IPS-15b (cell line): Measurements from ENCODE around the gene RGS5.
"Not testable (repeated sequence)": the region's sequence is repeated elsewhere in the genome, so short reads cannot be mapped to it uniquely, and the experiment has no call there.

ENCODE experiments used
- H3K27me3 ChIP-seq: one replicate; pipeline ENCODE4 v1.6.1; 2013; ENCODE audit warnings: low read length; ENCODE audit not compliant: control insufficient read depth, insufficient read depth
- H3K36me3 ChIP-seq: one replicate; pipeline ENCODE4 v1.6.1; 2013; ENCODE audit warnings: low read length; ENCODE audit not compliant: control insufficient read depth, insufficient read depth
- H3K4me1 ChIP-seq: one replicate; pipeline ENCODE4 v1.6.1; 2013; ENCODE audit warnings: mild to moderate bottlenecking, low read length; ENCODE audit not compliant: control insufficient read depth, insufficient read depth
- H3K4me3 ChIP-seq: one replicate; pipeline ENCODE4 v1.5.1; 2013; ENCODE audit warnings: low read depth, low read length
- H3K9ac ChIP-seq: one replicate; pipeline ENCODE4 v1.6.1; 2013; ENCODE audit warnings: low read depth, mild to moderate bottlenecking, low read length
- H3K9me3 ChIP-seq: one replicate; pipeline ENCODE4 v1.6.1; 2013; ENCODE audit warnings: mild to moderate bottlenecking, low read length; ENCODE audit not compliant: control insufficient read depth, insufficient read depth

Gene RGS5, protein sequence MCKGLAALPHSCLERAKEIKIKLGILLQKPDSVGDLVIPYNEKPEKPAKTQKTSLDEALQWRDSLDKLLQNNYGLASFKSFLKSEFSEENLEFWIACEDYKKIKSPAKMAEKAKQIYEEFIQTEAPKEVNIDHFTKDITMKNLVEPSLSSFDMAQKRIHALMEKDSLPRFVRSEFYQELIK

DNA sequence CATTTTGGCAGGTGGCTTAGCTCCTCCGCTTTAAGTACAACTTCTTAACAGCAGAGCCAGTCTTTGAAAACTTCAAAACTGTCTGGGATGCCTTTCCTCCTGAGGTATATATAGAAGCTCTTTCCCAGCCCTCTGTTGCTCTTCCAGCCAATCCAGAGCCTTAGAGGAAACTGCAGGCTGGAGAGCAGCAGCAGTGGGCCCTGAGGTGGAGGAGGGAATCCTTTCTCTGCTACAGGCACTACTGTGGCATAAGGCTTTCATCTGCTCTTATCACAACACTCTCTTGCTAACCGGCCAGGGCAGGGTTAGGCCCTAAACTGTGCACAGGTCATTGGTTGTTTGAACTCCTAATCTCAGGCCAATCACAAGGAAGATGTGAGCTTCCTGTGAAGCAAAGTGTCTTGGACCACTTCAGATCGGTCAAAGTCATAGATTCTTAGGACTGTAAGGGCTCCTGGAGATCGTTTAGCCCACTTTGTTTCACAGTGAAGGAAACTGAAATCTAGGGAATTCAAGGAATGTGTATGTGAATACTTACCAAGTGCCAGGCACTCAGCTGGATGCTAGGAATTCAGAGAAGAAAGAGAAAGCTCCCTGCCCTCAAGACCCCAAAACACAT is at the start of gene RGS5:
TSS of gene RGS5 (minus strand) at position 84 of the 619 bp plus-strand sequence. CDS start at position 3, 81 bp downstream.
- no peaks in the 10 kb centered on the region for H3K27me3 ChIP-seq
- H3K4me3 ChIP-seq = no peak within 1 kb of the TSS
- H3K36me3 ChIP-seq = no peaks in the 10 kb centered on the region
- no peak within 1 kb of the TSS for H3K9ac ChIP-seq
- no peaks in the 10 kb centered on the region for H3K9me3 ChIP-seq
- H3K4me1 ChIP-seq = peaks cover 8% of the 10 kb centered on the region

DNA sequence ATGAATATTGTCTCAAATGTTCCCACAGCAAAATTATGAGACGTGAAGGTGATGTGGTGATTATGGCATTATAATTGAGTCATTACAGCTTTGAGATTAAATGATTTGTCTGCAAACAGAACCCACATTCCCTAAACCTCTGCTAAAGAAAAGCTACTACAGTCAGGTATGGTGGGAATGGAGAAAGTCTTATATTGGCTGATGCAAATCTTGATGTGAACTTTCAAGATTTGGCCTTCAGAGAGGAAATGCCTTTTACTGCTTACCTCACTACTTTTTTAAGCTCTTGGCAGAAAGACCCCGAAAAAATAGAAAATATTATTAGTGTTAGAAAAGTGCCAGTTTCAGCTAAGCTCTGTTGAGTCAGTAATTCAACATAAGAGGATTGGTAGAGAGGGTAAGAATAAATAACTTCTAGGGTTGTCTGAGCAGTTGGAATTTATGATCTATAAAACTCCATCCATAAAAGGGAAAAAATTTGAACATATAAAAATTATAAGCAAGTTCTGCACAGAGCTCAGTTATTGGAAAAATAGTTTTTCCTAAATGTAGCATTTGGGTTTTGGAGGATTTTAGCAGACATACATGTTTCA is 47.8 kb upstream of the RGS5 start:
- Histone ChIP-seq H3K9me3 (no peaks in the 10 kb centered on the region), H3K27me3 (no peaks in the 10 kb centered on the region), H3K4me3 (no peak overlapping the region), H3K4me1 (no peaks in the 10 kb centered on the region), H3K36me3 (no peaks in the 10 kb centered on the region), H3K9ac (no peak overlapping the region)

DNA sequence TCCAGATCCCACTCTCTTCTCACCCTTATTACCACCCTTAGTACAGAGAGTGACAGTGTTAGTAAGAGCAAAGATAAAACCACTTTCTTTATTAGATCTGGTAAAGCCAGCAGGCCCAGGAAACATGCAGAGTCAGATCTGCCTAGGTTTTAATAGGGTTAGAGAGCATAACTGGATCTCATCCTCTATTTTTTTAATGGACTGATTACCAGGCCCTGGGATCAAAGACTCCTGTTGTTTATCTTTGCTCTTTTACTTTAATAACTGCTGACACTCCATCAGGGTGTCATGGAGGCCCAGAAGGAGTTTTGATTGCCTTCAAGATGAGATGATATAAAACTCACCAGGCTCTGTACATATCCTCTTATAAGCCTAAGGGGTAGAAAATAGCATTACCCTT is 45.3 kb upstream of the RGS5 start:
- H3K4me3 ChIP-seq = no peak overlapping the region
- H3K27me3 ChIP-seq = no peaks in the 10 kb centered on the region
- H3K9me3 ChIP-seq = no peaks in the 10 kb centered on the region
- H3K36me3 ChIP-seq = no peaks in the 10 kb centered on the region
- no peaks in the 10 kb centered on the region for H3K4me1 ChIP-seq
- no peak overlapping the region for H3K9ac ChIP-seq

DNA sequence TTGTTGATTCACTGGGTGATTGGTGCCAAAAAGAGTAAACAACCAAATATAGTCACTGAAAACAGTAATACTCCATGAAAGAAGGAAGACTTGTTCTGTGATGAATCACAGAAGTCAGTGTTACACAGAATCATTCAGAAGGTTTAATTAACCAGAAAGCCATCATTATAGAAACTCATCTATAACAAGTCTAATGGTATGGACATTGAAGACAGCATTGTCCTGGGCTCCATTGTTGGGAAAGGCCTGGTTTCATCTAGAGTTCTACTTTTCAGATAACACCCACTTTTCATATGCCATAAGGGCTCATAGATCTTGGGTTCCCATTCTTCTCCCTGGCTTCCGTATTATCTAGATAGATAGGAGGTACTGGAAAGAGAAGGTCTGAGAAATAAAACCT is 41.9 kb upstream of the RGS5 start:
- H3K4me3 ChIP-seq, H3K27me3 ChIP-seq, H3K4me1 ChIP-seq, H3K9ac ChIP-seq, H3K36me3 ChIP-seq, H3K9me3 ChIP-seq: not testable (repeated sequence)

DNA sequence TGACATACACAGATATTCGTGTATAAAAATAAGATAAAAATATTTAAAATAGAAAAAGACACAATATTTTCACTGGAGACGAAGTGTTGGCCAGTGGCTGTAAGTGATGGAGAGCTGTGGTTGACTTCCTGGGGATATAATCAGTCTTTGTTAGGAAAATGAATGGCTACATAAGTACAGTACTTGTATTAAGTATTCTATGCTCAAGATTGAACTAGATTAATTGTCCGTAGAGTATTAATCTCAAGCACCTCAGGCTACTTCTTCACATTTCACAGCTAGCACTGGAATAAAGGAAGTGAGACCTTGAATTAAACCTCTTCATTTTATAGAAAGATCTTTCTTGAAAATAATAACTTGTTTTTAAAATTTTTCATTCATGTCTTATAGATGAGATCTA is 39.0 kb upstream of the RGS5 start:
- H3K27me3 ChIP-seq = no peaks in the 10 kb centered on the region
- no peaks in the 10 kb centered on the region for H3K36me3 ChIP-seq
- H3K4me3 ChIP-seq = no peak overlapping the region
- no peaks in the 10 kb centered on the region for H3K9me3 ChIP-seq
- H3K4me1 ChIP-seq = no peaks in the 10 kb centered on the region
- no peak overlapping the region for H3K9ac ChIP-seq

DNA sequence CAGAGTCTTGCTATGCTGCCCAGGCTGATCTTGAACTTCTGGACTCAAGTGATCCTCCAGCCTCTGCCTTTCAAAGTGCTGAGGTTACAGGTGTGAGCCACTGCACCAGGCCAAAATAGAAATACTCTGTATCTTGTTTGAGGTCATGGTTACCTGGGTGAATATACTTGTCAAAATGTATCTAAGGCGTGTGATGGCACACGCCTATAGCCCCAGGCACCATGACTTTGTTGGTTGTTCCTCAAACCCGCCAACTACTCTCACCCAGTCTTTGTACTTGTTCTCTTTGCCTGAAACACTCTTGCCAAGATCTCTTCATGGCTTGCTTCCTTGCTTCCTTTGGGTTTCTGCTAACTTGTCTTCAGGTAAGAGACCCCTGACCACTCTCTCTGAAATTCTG is 38.0 kb upstream of the RGS5 start:
- Histone ChIP-seq H3K9me3 (no peaks in the 10 kb centered on the region), H3K9ac (no peak overlapping the region), H3K27me3 (no peaks in the 10 kb centered on the region), H3K4me1 (no peaks in the 10 kb centered on the region), H3K36me3 (no peaks in the 10 kb centered on the region), H3K4me3 (no peak overlapping the region)

DNA sequence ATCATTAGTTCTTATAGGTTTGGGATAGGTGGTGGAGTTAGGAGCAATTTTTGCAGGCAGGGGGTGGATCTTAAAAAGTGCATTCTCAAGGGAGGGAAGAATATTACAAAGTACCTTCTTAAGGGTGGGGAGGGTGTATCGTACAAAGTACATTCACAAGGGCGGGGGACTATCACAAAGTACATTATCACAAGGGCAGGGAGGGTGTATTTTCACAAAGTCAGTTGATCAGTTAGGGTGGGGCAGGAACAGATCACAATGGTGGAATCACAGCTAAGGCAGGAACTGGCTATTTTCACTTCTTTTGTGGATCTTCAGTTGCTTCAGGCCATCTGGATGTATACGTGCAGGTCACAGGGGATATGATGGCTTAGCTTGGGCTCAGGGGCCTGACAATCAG is 30.9 kb upstream of the RGS5 start:
- H3K9me3 ChIP-seq, H3K4me3 ChIP-seq, H3K36me3 ChIP-seq, H3K9ac ChIP-seq, H3K27me3 ChIP-seq, H3K4me1 ChIP-seq: not testable (repeated sequence)

DNA sequence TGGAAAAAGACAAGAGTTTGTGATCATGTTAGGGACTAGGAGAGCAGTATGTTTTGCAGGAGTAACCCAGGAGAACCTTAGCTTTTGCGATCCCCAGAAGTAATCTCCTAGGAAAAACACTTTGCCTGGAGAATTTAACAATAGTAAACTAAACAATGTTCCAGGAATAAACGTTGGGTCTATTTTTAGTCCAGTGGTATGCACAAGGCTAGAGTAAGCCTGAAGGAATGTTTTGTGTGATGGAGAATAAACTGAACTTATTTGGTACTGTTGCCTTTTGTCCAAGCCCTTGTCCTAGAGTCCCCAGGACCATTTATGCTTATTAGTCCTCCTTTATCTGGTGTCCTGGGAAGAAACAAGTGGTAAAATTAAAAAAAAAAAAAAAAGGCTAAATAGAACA is 28.7 kb upstream of the RGS5 start:
- Histone ChIP-seq H3K27me3 (no peaks in the 10 kb centered on the region), H3K9ac (no peak overlapping the region), H3K4me3 (no peak overlapping the region), H3K4me1 (no peaks in the 10 kb centered on the region), H3K36me3 (no peaks in the 10 kb centered on the region), H3K9me3 (no peaks in the 10 kb centered on the region)

DNA sequence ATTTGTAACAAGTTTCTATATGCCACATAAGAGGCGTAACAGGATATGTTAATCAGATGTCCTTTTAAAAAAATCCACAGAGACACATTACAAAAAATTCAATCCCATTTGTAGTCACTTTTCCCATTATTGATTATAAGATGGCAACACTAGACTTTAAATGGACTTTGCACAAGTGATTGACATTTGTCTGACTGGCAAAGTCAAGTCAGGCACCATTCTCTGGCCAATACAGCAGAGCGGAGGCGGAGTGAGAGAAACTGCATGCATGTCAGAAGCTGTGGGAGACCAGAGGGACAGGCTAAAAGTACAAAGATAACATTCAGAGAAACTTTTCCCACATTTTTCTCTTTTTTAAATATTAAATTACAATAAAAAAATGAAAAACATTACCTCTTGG is 28.1 kb upstream of the RGS5 start:
- H3K27me3 ChIP-seq = no peaks in the 10 kb centered on the region
- H3K9ac ChIP-seq = no peak overlapping the region
- no peak overlapping the region for H3K4me3 ChIP-seq
- H3K36me3 ChIP-seq = no peaks in the 10 kb centered on the region
- H3K4me1 ChIP-seq = no peaks in the 10 kb centered on the region
- no peaks in the 10 kb centered on the region for H3K9me3 ChIP-seq

DNA sequence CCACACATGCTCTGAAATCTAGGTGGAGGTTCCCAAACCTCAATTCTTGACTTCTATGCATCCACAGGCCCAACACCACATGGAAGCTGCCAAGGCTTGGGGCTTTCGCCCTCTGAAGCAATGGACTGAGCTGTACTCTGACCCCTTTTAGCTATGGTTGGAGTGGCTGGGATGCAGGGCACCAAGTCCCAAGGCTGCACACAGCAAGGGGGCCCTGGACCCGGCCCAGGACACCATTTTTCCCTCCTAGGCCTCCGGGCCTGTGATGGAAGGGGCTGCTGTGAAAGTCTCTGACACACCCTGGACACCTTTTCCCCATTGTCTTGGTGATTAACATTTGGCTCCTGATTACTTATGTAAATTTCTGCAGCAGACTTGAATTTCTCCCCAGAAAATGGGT is 25.6 kb upstream of the RGS5 start:
- H3K9me3 ChIP-seq, H3K36me3 ChIP-seq, H3K27me3 ChIP-seq, H3K9ac ChIP-seq, H3K4me1 ChIP-seq, H3K4me3 ChIP-seq: not testable (repeated sequence)

DNA sequence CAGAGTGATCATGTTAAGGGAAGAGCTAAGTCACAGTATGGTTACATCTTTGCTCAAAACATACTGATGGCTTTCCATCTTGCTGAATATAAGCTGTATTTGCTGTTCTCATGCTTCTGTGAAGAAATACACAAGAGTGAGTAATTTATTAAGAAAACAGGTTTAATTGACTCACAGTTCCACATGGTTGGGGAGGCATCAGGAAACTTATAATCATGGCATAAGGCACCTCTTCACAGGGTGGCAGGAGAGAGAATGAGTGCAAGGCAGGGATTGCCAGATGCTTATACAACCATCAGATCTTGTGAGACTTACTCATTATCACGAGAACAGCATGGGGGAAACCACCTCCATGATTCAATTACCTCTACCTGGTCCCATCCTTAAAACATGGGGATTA is 24.4 kb upstream of the RGS5 start:
- no peaks in the 10 kb centered on the region for H3K4me1 ChIP-seq
- no peak overlapping the region for H3K9ac ChIP-seq
- no peaks in the 10 kb centered on the region for H3K27me3 ChIP-seq
- H3K36me3 ChIP-seq = no peaks in the 10 kb centered on the region
- H3K4me3 ChIP-seq = no peak overlapping the region
- H3K9me3 ChIP-seq = no peaks in the 10 kb centered on the region

DNA sequence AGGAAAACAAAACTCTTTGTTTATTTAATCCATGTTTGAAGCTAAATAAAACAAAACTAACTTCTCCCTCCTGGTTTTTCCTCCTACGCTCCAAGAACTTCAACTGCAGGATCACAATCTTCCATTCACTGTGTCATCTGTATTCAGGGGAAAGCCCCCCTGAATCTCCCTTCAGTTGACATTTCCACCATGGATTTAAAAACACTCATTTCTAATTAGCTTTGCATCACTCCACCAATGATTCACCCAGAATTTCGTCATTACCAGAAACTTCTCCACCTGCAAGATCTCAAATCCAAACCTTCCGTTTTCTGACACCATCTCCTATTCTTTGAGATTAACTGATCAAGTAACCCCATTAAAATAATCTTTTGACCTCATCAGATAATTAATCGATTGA is 10.9 kb upstream of the RGS5 start:
- Histone ChIP-seq H3K4me3 (no peak overlapping the region), H3K27me3 (no peaks in the 10 kb centered on the region), H3K9ac (no peak overlapping the region), H3K36me3 (no peaks in the 10 kb centered on the region), H3K4me1 (no peaks in the 10 kb centered on the region), H3K9me3 (no peaks in the 10 kb centered on the region)
